Fibroblast of pulmonary artery (primary cell): ENCODE results near the gene POGLUT2.

Source experiments
- DNase-seq: peaks from one replicate; pipeline ENCODE4 v3.0.0-alpha.2; 2010; ENCODE audit warnings: low read depth
- H3K4me3 ChIP-seq: replicated peaks from 2 replicates; pipeline ENCODE4 v1.5.1; 2011; ENCODE audit warnings: low read depth, mild to moderate bottlenecking, control low read depth, low read length, moderate library complexity
- CTCF ChIP-seq: IDR thresholded peaks from 2 replicates; pipeline ENCODE4 v1.5.1; 2011; ENCODE audit warnings: mild to moderate bottlenecking, control low read depth, low read length, inconsistent platforms; ENCODE audit errors: missing control alignments

The POGLUT2 gene

GRCh38 chr13:102798581-102799425 is at the start of gene POGLUT2, which contains the start of gene BIVM:
Gene POGLUT2, minus strand, starts transcription at chr13:102798976. Its CDS starts 306 bp downstream, at chr13:102798670.
Gene BIVM, plus strand, starts transcription at chr13:102799119. Its CDS starts 8,149 bp downstream, at chr13:102807268.
- no peak for TF ChIP-seq CTCF
- peak; percentile 94 for DNase-seq

GRCh38 chr13:102847272-102848234 is 48.8 kb upstream of the POGLUT2 start:
- TF ChIP-seq CTCF = peak; percentile 75
- peak; percentile 70 for DNase-seq
- H3K4me3 ChIP-seq = peak overlapping the region; percentile 91

More at GRCh38 chr13:102798581-102799425, at the start of gene POGLUT2, which contains the start of gene BIVM:
- H3K4me3 ChIP-seq = peak within 1 kb of the TSS; percentile 89

- peak overlapping the region; percentile 91 for H3K4me3 ChIP-seq
- peak; percentile 43 for DNase-seq
- TF ChIP-seq CTCF = no peak
Measured at GRCh38 chr13:102846261-102847015, 47.7 kb upstream of the POGLUT2 start.

GRCh38 chr13:102845630-102846260 is 47.0 kb upstream of the POGLUT2 start, which contains the start of gene ERCC5:
Gene ERCC5, plus strand, starts transcription at chr13:102846032. Its CDS starts 235 bp downstream, at chr13:102846267.
- peak; percentile 97 for DNase-seq
- no peak for TF ChIP-seq CTCF
- H3K4me3 ChIP-seq = peak within 1 kb of the TSS; percentile 91

GRCh38 chr13:102845289-102845629 is 46.5 kb upstream of the POGLUT2 start:
- DNase-seq = no peak
- TF ChIP-seq CTCF = no peak
- peak overlapping the region; percentile 91 for H3K4me3 ChIP-seq

- TF ChIP-seq CTCF = no peak
- peak; percentile 59 for DNase-seq
- H3K4me3 ChIP-seq = no peak overlapping the region
Measured at GRCh38 chr13:102839462-102839861, 40.7 kb upstream of the POGLUT2 start.
